SK-N-SH treated with all-trans-retinoic acid at 6 μM for 48 hours (cell line): ENCODE data around the gene LAMB4.

Source experiments
- ARNTL ChIP-seq: fragments of 450-650 bp; formaldehyde crosslinking; IDR thresholded peaks from 2 replicates; pipeline ENCODE4 v1.5.0; 2020; ENCODE audit warnings: low read depth, mild to moderate bottlenecking, moderate library complexity, borderline replicate concordance
- OSR1 ChIP-seq: fragments of 250-450 bp; sonication (Bioruptor Pico); IDR thresholded peaks from 2 replicates; pipeline ENCODE4 v1.8.0; 2022; ENCODE audit warnings: moderate library complexity, mild to moderate bottlenecking, inconsistent platforms
- SNAI2 ChIP-seq: fragments of 250-450 bp; sonication (Bioruptor Pico); IDR thresholded peaks from 2 replicates; pipeline ENCODE4 v1.5.0; 2020; ENCODE audit warnings: mild to moderate bottlenecking, moderate library complexity
- ZNF70 ChIP-seq: fragments of 450-650 bp; formaldehyde crosslinking; IDR thresholded peaks from 2 replicates; pipeline ENCODE4 v1.5.0; 2020; ENCODE audit warnings: mild to moderate bottlenecking, moderate library complexity
- TF ChIP-seq, protein P1 (sequence below): fragments of 250-450 bp; sonication (Bioruptor Pico); IDR thresholded peaks from 2 replicates; pipeline ENCODE4 v1.5.1; 2020; ENCODE audit warnings: low read depth, mild to moderate bottlenecking, moderate library complexity

GRCh38 chr7:108076156-108076555 lies 54.0 kb downstream of the LAMB4 start:
- TF ChIP-seq ZNF70 (CRISPR knock-in tag), result no peak
- no peak for TF ChIP-seq ARNTL
- no peak for TF ChIP-seq OSR1 (CRISPR knock-in tag)
- TF ChIP-seq, protein P1, sequence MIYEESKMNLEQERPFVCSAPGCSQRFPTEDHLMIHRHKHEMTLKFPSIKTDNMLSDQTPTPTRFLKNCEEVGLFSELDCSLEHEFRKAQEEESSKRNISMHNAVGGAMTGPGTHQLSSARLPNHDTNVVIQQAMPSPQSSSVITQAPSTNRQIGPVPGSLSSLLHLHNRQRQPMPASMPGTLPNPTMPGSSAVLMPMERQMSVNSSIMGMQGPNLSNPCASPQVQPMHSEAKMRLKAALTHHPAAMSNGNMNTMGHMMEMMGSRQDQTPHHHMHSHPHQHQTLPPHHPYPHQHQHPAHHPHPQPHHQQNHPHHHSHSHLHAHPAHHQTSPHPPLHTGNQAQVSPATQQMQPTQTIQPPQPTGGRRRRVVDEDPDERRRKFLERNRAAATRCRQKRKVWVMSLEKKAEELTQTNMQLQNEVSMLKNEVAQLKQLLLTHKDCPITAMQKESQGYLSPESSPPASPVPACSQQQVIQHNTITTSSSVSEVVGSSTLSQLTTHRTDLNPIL, result no peak
- no peak for TF ChIP-seq SNAI2 (CRISPR knock-in tag)
